KMS-11 (cell line): ENCODE measurements around the gene NCS1.

ENCODE experiments used
- H2AFZ ChIP-seq: fragments of 200-600 bp; sonication (generic); 2 replicates; pipeline ENCODE4 v1.6.1; 2016; ENCODE audit warnings: antibody characterized with exemption, mixed run types, low read depth
- H3K27ac ChIP-seq: fragments of 200-600 bp; sonication (generic); 2 replicates; pipeline ENCODE4 v1.6.1; 2016; ENCODE audit warnings: mild to moderate bottlenecking, mixed run types
- H3K27me3 ChIP-seq: fragments of 200-600 bp; sonication (generic); 2 replicates; pipeline ENCODE4 v1.6.1; 2017; ENCODE audit warnings: mild to moderate bottlenecking, low read depth, mixed run types, moderate library complexity; ENCODE audit not compliant: insufficient read depth
- H3K36me3 ChIP-seq: fragments of 200-600 bp; sonication (generic); 2 replicates; pipeline ENCODE4 v1.6.1; 2017; ENCODE audit warnings: mild to moderate bottlenecking, mixed run types; ENCODE audit not compliant: insufficient read depth
- H3K4me1 ChIP-seq: fragments of 200-600 bp; sonication (generic); 2 replicates; pipeline ENCODE4 v1.6.1; 2016; ENCODE audit warnings: mild to moderate bottlenecking, low read depth, mixed run types; ENCODE audit not compliant: poor library complexity, severe bottlenecking
- H3K4me2 ChIP-seq: fragments of 200-600 bp; sonication (generic); 2 replicates; pipeline ENCODE4 v1.7.0; 2016; ENCODE audit warnings: mild to moderate bottlenecking, mixed run types
- H3K4me3 ChIP-seq: fragments of 200-600 bp; sonication (generic); IDR thresholded peaks from 2 replicates; pipeline ENCODE4 v1.6.1; 2017; ENCODE audit warnings: low read depth, low read length, mixed read lengths; ENCODE audit not compliant: insufficient read depth
- H3K79me2 ChIP-seq: fragments of 200-600 bp; sonication (generic); 2 replicates; pipeline ENCODE4 v1.6.1; 2016; ENCODE audit warnings: low read depth, mixed run types; ENCODE audit not compliant: insufficient read depth
- H3K9ac ChIP-seq: fragments of 200-600 bp; sonication (generic); 2 replicates; pipeline ENCODE4 v1.6.1; 2016; ENCODE audit warnings: mild to moderate bottlenecking, mixed run types
- H4K20me1 ChIP-seq: fragments of 200-600 bp; sonication (generic); 2 replicates; pipeline ENCODE4 v1.6.1; 2016; ENCODE audit warnings: mild to moderate bottlenecking, mixed run types; ENCODE audit not compliant: insufficient read depth
- TF ChIP-seq, protein P1 (sequence below): fragments of 200-600 bp; sonication (generic); conservative IDR thresholded peaks from 2 replicates; pipeline ENCODE4 v1.6.1; 2017; ENCODE audit warnings: low read depth, mild to moderate bottlenecking, antibody characterized with exemption, low read length, moderate library complexity, mixed read lengths

Gene NCS1

DNA sequence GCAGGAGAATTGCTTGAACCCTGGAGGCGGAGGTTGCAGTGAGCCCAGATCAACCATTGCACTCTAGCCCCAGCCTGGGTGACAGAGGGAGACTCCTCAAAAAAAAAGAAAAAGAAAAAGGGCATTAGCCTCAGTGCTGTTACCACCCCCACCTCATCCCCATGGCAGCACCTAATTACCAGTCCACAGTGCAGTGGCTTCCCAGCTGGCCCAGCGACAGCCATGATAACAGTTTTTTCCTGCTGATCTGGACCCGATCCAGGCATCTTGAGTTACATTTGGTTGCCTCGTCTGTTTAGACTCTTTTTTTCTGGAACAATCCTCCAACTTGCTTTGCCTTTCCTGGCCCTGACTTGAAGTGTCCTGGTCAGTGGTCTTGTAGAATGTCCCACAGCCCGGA lies 24.4 kb downstream of the NCS1 start:
- H3K27me3 ChIP-seq = no peaks in the 10 kb centered on the region
- no peak overlapping the region for H2AFZ ChIP-seq
- no peaks in the 10 kb centered on the region for H3K79me2 ChIP-seq
- no peak overlapping the region for H3K4me3 ChIP-seq
- H3K27ac ChIP-seq = no peak overlapping the region
- H3K4me2 ChIP-seq = no peak overlapping the region
- H4K20me1 ChIP-seq = no peaks in the 10 kb centered on the region
- H3K36me3 ChIP-seq = no peaks in the 10 kb centered on the region
- TF ChIP-seq, protein P1, sequence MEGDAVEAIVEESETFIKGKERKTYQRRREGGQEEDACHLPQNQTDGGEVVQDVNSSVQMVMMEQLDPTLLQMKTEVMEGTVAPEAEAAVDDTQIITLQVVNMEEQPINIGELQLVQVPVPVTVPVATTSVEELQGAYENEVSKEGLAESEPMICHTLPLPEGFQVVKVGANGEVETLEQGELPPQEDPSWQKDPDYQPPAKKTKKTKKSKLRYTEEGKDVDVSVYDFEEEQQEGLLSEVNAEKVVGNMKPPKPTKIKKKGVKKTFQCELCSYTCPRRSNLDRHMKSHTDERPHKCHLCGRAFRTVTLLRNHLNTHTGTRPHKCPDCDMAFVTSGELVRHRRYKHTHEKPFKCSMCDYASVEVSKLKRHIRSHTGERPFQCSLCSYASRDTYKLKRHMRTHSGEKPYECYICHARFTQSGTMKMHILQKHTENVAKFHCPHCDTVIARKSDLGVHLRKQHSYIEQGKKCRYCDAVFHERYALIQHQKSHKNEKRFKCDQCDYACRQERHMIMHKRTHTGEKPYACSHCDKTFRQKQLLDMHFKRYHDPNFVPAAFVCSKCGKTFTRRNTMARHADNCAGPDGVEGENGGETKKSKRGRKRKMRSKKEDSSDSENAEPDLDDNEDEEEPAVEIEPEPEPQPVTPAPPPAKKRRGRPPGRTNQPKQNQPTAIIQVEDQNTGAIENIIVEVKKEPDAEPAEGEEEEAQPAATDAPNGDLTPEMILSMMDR = no peak
- H3K9ac ChIP-seq = no peak overlapping the region
- H3K4me1 ChIP-seq = no peaks in the 10 kb centered on the region

DNA sequence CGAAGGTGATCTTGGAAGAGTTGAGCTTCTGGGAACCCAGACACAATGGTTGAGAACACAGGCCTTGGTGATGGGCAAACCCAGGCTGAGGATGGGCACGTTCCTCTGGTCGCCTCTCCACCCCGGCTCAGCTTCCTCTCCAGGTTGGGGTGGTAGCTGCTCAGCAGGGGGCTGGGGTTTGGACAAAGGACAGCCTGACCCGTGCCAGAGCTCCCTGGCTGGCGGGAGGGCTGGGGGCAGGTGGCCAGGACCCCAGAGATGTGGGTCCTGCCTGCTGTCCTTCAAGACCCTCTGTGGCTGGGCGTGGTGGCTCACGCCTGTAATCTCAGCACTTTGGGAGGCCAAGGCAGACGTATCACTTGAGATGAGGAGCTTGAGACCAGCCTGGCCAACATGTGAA lies 25.2 kb downstream of the NCS1 start:
- no peaks in the 10 kb centered on the region for H3K79me2 ChIP-seq
- no peaks in the 10 kb centered on the region for H4K20me1 ChIP-seq
- no peak overlapping the region for H3K4me3 ChIP-seq
- H3K36me3 ChIP-seq = no peaks in the 10 kb centered on the region
- H3K27me3 ChIP-seq = no peaks in the 10 kb centered on the region
- H3K4me1 ChIP-seq = no peaks in the 10 kb centered on the region
- H3K27ac ChIP-seq = no peak overlapping the region
- no peak overlapping the region for H3K4me2 ChIP-seq
- TF ChIP-seq, protein P1 = no peak
- H2AFZ ChIP-seq = no peak overlapping the region
- H3K9ac ChIP-seq = no peak overlapping the region

DNA sequence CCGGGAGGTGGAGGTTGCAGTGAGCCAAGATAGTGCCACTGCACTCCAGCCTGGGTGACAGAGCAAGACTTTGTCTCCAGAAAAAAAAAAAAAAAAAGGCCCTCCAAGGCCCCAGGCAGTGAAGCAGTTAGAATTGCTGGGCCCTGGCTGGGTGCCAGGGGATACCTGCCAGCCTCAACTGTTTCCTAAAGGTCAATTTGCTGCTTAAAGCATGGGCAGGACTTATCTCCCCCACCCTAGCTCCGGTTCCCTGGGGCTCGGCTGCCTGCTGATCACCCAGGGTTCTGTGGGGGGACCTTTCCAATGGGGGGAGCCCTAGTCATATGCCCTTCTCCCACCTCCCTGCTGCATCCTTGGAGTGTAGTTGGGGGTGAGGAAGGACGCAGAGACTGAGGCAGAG lies 25.7 kb downstream of the NCS1 start:
- Histone ChIP-seq H4K20me1 (no peaks in the 10 kb centered on the region), H3K79me2 (no peaks in the 10 kb centered on the region), H3K4me2 (no peak overlapping the region), H3K27ac (no peak overlapping the region), H3K36me3 (no peaks in the 10 kb centered on the region), H2AFZ (no peak overlapping the region), H3K4me1 (no peaks in the 10 kb centered on the region), H3K4me3 (no peak overlapping the region), H3K9ac (no peak overlapping the region), H3K27me3 (no peaks in the 10 kb centered on the region)
- TF ChIP-seq, protein P1 = no peak

DNA sequence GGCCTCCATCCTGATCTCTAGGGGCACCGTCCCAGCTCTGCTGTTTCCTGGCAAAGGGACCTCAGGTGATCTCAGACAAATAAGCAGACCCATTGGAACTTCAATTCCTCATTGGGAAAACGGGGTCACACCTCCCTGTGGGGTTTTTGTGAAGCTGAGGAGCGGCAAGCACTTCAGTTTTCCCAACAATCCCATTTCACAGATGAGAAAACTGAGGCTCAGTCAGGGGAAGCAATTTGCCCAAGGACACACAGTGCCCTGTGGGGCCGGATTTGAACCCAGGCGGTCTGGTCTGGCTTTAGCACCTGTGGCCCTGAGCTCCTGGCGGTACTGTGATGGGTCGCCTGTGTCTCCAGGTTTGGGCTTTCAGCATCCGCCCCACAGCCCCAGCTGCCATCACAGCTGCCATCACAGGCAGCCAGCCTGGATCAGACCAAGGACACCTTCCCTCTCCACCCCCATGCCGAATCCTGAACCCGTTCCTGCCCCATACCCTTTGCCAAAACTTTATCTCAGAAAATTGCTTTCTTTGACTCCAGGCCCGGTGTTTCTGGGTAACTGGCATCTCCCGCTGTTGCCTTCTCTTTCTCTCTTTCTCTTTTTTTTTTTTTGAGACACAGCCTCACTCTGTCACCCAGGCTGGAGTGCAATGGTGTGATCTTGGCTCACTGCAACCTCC lies 26.4 kb downstream of the NCS1 start:
- H3K27me3 ChIP-seq = no peaks in the 10 kb centered on the region
- H3K9ac ChIP-seq = no peak overlapping the region
- no peaks in the 10 kb centered on the region for H3K4me1 ChIP-seq
- no peaks in the 10 kb centered on the region for H3K36me3 ChIP-seq
- no peaks in the 10 kb centered on the region for H4K20me1 ChIP-seq
- no peak overlapping the region for H2AFZ ChIP-seq
- H3K27ac ChIP-seq = no peak overlapping the region
- no peak overlapping the region for H3K4me2 ChIP-seq
- no peaks in the 10 kb centered on the region for H3K79me2 ChIP-seq
- no peak overlapping the region for H3K4me3 ChIP-seq
- TF ChIP-seq, protein P1 = no peak
